HepG2 (cell line): ENCODE results near the gene SUPT20HL1.
"Not testable (repeated sequence)": the region's sequence is repeated elsewhere in the genome, so short reads cannot be mapped to it uniquely, and the experiment has no call there.

Source experiments
- ELF4 ChIP-seq: sonication (generic); formaldehyde crosslinking; IDR thresholded peaks from 2 replicates; pipeline ENCODE4 v1.5.0; 2020; ENCODE audit warnings: missing genetic modification reagents, mild to moderate bottlenecking, moderate library complexity, borderline replicate concordance
- JUND ChIP-seq: sonication (generic); formaldehyde crosslinking; IDR thresholded peaks from 2 replicates; pipeline ENCODE4 v1.8.0; 2022; ENCODE audit warnings: mild to moderate bottlenecking, missing genetic modification reagents
- KDM6A ChIP-seq: IDR thresholded peaks from 2 replicates; pipeline ENCODE4 v1.6.1; 2016; ENCODE audit warnings: low read depth
- YY1 ChIP-seq: IDR thresholded peaks from 2 replicates; pipeline ENCODE4 v1.6.1; 2011; ENCODE audit warnings: low read length, low read depth, moderate library complexity, mild to moderate bottlenecking; ENCODE audit not compliant: insufficient read depth, insufficient replicate concordance
- TF ChIP-seq, protein P1 (sequence below): sonication (generic); formaldehyde crosslinking; IDR thresholded peaks from 2 replicates; pipeline ENCODE4 v1.4.0; 2020; ENCODE audit warnings: mild to moderate bottlenecking, missing genetic modification reagents

DNA sequence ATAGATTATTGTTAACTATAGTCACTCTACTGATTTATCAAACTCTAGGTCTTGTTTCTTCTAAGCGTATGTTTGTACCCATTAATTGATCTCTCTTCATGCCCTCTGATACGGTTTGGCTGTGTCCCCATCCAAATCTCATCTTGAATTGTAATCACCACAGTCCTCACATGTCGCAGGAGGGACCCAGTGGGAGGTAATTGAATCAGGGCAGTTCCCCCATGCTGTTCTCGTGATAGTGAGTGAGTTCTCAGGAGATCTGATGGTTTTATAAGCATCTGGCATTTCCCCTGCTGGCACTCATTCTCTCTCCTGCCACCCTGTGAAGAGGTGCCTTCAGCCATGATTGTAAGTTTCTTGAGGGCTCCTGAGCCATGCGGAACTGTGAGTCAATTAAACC, 21.9 kb downstream of the SUPT20HL1 start:
- TF ChIP-seq ELF4 (CRISPR knock-in tag); YY1; KDM6A (CRISPR knock-in tag); JUND (CRISPR knock-in tag): not testable (repeated sequence)
- TF ChIP-seq, protein P1, sequence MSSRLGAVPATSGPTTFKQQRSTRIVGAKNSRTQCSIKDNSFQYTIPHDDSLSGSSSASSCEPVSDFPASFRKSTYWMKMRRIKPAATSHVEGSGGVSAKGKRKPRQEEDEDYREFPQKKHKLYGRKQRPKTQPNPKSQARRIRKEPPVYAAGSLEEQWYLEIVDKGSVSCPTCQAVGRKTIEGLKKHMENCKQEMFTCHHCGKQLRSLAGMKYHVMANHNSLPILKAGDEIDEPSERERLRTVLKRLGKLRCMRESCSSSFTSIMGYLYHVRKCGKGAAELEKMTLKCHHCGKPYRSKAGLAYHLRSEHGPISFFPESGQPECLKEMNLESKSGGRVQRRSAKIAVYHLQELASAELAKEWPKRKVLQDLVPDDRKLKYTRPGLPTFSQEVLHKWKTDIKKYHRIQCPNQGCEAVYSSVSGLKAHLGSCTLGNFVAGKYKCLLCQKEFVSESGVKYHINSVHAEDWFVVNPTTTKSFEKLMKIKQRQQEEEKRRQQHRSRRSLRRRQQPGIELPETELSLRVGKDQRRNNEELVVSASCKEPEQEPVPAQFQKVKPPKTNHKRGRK (CRISPR knock-in tag): not testable (repeated sequence)
